Thyroid gland (tissue), 4 donors: Measurements from ENCODE around the gene ZNF528. TPM values are rescaled to one million over a fixed set of nuclear protein-coding genes. Genes with fewer than 3 reads are reported as not detected.

Experiments used
- small RNA-seq: library from RNA; depleted of rRNA; stranded (forward); fragments of <200 nt; gene quantifications from one replicate; pipeline ENCODE3, GENCODE V24; 2016
- total RNA-seq, 4 donors: library from RNA; depleted of rRNA; stranded (reverse); fragments of >200 nt; gene quantifications; one replicate each; pipeline ENCODE4 v1.2.3, GENCODE V29; 2016

ZNF528 gene
- total RNA-seq, 4 donors from 2014 or later, result 25.3 to 63.3 (median 43.3) TPM

Small RNAs within 50 kb of the gene (small RNA-seq; reads per million reads assigned to genes)
- not detected for gene AC010332.1

Other genes starting within 250 kb of the ZNF528 start
- 10 to 100 TPM in 3 of 4 donors, 1 to 10 TPM in 1; 7.2 to 15.9 (median 12.3) TPM for gene ZNF836, start 226.2 kb upstream of the ZNF528 start, total RNA-seq
- gene PPP2R1A, start 207.8 kb upstream of the ZNF528 start, total RNA-seq, result 100 to 1,000 TPM; 120 to 272 (median 258) TPM
- gene ZNF766, start 128.3 kb upstream of the ZNF528 start, total RNA-seq, result 10 to 100 TPM; 13.2 to 26.5 (median 16.1) TPM
- 10 to 100 TPM; 12.6 to 14.4 (median 12.8) TPM for gene ZNF480, start 100.7 kb upstream of the ZNF528 start, total RNA-seq
- gene ZNF610, start 61.6 kb upstream of the ZNF528 start, total RNA-seq, result 10 to 100 TPM in 1 of 4 donors, 1 to 10 TPM in 3; 4.3 to 10.6 (median 7.1) TPM
- gene ZNF880, start 27.9 kb upstream of the ZNF528 start, total RNA-seq, result 10 to 100 TPM; 31.1 to 49.4 (median 36.7) TPM
- 1 to 10 TPM in 1 of 4 donors, under 1 TPM in 2, not detected in 1; 0.50 to 1.2 (median 0.54) TPM for gene ZNF534, start 31.3 kb downstream of the ZNF528 start, total RNA-seq
- gene ZNF578, start 55.7 kb downstream of the ZNF528 start, total RNA-seq, result 1 to 10 TPM; 2.7 to 6.9 (median 3.8) TPM
- 10 to 100 TPM; 33.4 to 98.3 (median 58.9) TPM for gene ZNF808, start 129.8 kb downstream of the ZNF528 start, total RNA-seq
- 10 to 100 TPM; 22.3 to 39.3 (median 28.3) TPM for gene ZNF701, start 172.4 kb downstream of the ZNF528 start, total RNA-seq
- gene ZNF83, start 240.5 kb downstream of the ZNF528 start, total RNA-seq, result 100 to 1,000 TPM in 2 of 4 donors, 10 to 100 TPM in 2; 75.3 to 125 (median 97.0) TPM